ENCODE measurements around the gene DCAF6. TPM values are rescaled to one million over a fixed set of nuclear protein-coding genes. Genes with fewer than 3 reads are reported as not detected.

DCAF6 gene
- total and polyA plus RNA-seq, 2 experiments from 2014 or later, result 52.0 to 92.7 TPM

- H3K36me3 ChIP-seq, result peaks cover 15% of the 10 kb centered on the region
- no peak for TF ChIP-seq CTCF (IDR thresholded peaks at IDR 0.05; ENCODE audit: low read depth, low read length)
- H3K4me3 ChIP-seq, result no peak overlapping the region
- H3K27ac ChIP-seq, result no peak overlapping the region
- H3K9me3 ChIP-seq (ENCODE audit: low read depth), result no peaks in the 10 kb centered on the region
- H3K27me3 ChIP-seq, result no peaks in the 10 kb centered on the region
- DNase-seq (ENCODE audit: low read depth in 1 of 2, low spot score in 1 of 2), result no peak
- no peaks in the 10 kb centered on the region for H3K4me1 ChIP-seq (ENCODE audit: low read depth)
Measured at GRCh38 chr1:167950569-167950968, 14.1 kb downstream of the DCAF6 start.

GRCh38 chr1:167955915-167956314 is 19.4 kb downstream of the DCAF6 start:
- Histone ChIP-seq H3K4me3 (no peak overlapping the region), H3K27ac (no peak overlapping the region), H3K4me1 (ENCODE audit: low read depth) (no peaks in the 10 kb centered on the region), H3K9me3 (ENCODE audit: low read depth) (no peaks in the 10 kb centered on the region), H3K36me3 (peaks cover 17% of the 10 kb centered on the region), H3K27me3 (no peaks in the 10 kb centered on the region)
- DNase-seq (ENCODE audit: low read depth in 1 of 2, low spot score in 1 of 2), result no peak
- no peak for TF ChIP-seq CTCF (IDR thresholded peaks at IDR 0.05; ENCODE audit: low read depth, low read length)

DNA sequence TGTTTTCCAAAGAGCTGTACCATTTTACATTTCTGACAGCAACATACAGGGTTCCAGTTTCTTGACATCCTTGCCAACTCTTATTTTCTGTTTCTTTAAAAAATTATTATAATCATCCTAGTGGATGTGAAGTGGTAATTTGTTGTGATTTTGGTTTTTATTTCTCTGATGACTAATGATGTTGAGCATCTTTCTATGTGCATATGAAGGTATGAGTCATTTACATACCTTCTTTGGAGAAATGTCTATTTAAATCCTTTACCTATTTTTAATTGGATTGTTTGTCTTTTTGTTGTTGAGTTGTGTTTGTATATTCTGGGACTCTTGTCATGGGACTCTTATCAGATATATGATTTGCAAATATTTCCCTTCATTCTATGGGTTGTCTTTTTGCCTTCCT is 21.2 kb downstream of the DCAF6 start:
- TF ChIP-seq CTCF (IDR thresholded peaks at IDR 0.05; ENCODE audit: low read depth, low read length), result no peak
- H3K27me3 ChIP-seq, result no peaks in the 10 kb centered on the region
- H3K36me3 ChIP-seq, result peaks cover 17% of the 10 kb centered on the region

DNA sequence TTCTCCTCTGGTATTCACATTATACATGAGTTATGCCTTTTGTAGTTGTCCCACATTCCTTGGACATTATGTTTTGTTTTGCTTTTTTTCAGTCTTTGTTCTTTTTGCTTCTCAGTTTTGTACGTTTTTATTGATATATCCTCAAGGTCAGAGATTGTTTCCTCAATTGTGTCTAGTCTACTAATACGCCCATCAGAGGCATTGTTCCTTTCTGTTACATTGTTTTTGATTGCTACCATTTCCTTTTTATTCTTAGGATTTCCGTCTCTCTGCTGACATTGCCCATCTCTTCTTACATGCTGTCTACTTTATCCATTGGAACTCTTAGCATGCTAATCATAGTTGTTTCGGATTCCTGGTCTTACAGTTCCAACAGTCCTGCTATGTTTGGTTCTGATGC is 28.2 kb downstream of the DCAF6 start:
- no peaks in the 10 kb centered on the region for H3K27me3 ChIP-seq
- peaks cover 11% of the 10 kb centered on the region for H3K4me1 ChIP-seq (ENCODE audit: low read depth)
- H3K27ac ChIP-seq, result peak overlapping the region; percentile 72
- H3K9me3 ChIP-seq (ENCODE audit: low read depth), result no peaks in the 10 kb centered on the region
- H3K36me3 ChIP-seq, result peaks cover 6% of the 10 kb centered on the region
- no peak for DNase-seq (ENCODE audit: low read depth in 1 of 2, low spot score in 1 of 2)
- TF ChIP-seq CTCF (IDR thresholded peaks at IDR 0.05; ENCODE audit: low read depth, low read length), result no peak
- H3K4me3 ChIP-seq, result no peak overlapping the region

More for the DNA sequence above, 21.2 kb downstream of the DCAF6 start:
- H3K9me3 ChIP-seq (ENCODE audit: low read depth), result no peaks in the 10 kb centered on the region
- H3K4me3 ChIP-seq, result no peak overlapping the region
- no peaks in the 10 kb centered on the region for H3K4me1 ChIP-seq (ENCODE audit: low read depth)
- no peak overlapping the region for H3K27ac ChIP-seq
- no peak for DNase-seq (ENCODE audit: low read depth in 1 of 2, low spot score in 1 of 2)

DNA sequence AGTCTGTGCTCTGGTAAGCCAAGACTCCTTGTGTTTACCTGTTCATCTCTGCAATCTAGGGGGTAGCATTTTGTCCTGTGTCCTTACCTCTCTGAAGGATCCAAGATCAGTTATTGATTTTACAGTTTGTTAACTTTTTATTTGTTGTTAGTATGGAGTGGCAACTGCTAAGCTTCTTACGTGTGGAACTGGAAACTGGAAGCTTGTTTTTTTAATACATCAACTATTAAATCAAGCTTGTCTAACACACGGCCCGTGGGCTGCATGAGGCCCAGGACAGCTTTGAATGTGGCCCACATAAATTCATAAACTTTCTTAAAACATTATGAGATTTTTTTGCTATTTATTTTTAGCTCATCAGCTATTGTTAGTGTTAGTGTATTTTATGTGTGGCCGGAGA is 29.6 kb downstream of the DCAF6 start:
- TF ChIP-seq CTCF (IDR thresholded peaks at IDR 0.05; ENCODE audit: low read depth, low read length), result no peak
- no peaks in the 10 kb centered on the region for H3K27me3 ChIP-seq
- H3K4me3 ChIP-seq, result no peak overlapping the region
- DNase-seq (ENCODE audit: low read depth in 1 of 2, low spot score in 1 of 2), result no peak
- H3K36me3 ChIP-seq, result peaks cover 6% of the 10 kb centered on the region
- H3K27ac ChIP-seq, result no peak overlapping the region
- H3K4me1 ChIP-seq (ENCODE audit: low read depth), result peaks cover 11% of the 10 kb centered on the region
- H3K9me3 ChIP-seq (ENCODE audit: low read depth), result no peaks in the 10 kb centered on the region

DNA sequence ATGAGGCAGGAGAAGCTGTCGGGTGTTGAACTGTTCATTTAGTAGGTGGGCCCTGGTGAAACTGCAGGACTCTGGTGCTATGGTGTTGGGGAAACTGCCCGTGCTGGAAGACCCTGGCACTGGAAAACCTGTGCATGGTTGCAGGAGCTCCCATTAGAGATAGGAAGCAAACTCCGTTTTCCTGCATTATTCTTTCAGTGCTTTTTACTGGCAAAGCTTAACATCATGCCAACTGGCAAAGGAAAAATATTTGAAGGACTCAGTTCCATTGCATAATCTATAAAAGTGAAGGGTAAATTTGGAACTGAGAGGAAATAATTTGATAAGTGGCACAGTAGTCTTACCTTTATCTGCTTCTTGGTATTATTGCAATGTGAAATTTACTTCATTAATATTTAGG is 32.1 kb downstream of the DCAF6 start:
- H3K9me3 ChIP-seq (ENCODE audit: low read depth), result no peaks in the 10 kb centered on the region
- H3K4me1 ChIP-seq (ENCODE audit: low read depth), result peaks cover 11% of the 10 kb centered on the region
- H3K4me3 ChIP-seq, result no peak overlapping the region
- H3K27ac ChIP-seq, result no peak overlapping the region
- TF ChIP-seq CTCF (IDR thresholded peaks at IDR 0.05; ENCODE audit: low read depth, low read length), result no peak
- DNase-seq (ENCODE audit: low read depth in 1 of 2, low spot score in 1 of 2), result no peak
- H3K36me3 ChIP-seq, result peaks cover 6% of the 10 kb centered on the region
- H3K27me3 ChIP-seq, result no peaks in the 10 kb centered on the region

All from cardiac muscle cell (in vitro differentiated cells and primary cell).